Body of pancreas (tissue), 4 donors: ENCODE measurements around the gene MC2R. TPM values are rescaled to one million over a fixed set of nuclear protein-coding genes. Genes with fewer than 3 reads are reported as not detected.

ENCODE experiments used
- ATAC-seq: fragments of 150-250 bp; one replicate; pipeline ENCODE4 v1.9.1; 2016
- DNase-seq, 4 donors: peaks; one replicate each; pipeline ENCODE4 v3.0.0-alpha.2; 2019
- H3K27ac ChIP-seq, 4 donors: fragments of 200-600 bp; sonication (generic); 1 replicate in 3 of 4; 2 replicates in 1 of 4; pipeline versions ENCODE4 v1.5.1 to v1.6.1; 2016 to 2019; ENCODE audit warnings: mild to moderate bottlenecking in 1 of 4, mixed read lengths in 1 of 4, moderate library complexity in 1 of 4
- H3K27me3 ChIP-seq, 2 donors: fragments of 200-600 bp; sonication (generic); one replicate each; pipeline ENCODE4 v1.6.0; 2016; ENCODE audit warnings: mild to moderate bottlenecking in 1 of 2
- H3K36me3 ChIP-seq, 2 donors: fragments of 200-600 bp; sonication (generic); replicated peaks in 1 of 2; 2 replicates each; pipeline ENCODE4 v1.5.1; 2016; ENCODE audit warnings: low read depth in 2 of 2; ENCODE audit not compliant: insufficient read depth in 1 of 2
- H3K4me1 ChIP-seq: fragments of 200-600 bp; sonication (generic); one replicate; pipeline ENCODE4 v1.6.0; 2016
- H3K4me3 ChIP-seq, 2 donors: fragments of 200-600 bp; sonication (generic); 1 replicate in 1 of 2; 2 replicates in 1 of 2; pipeline ENCODE4 v1.5.1; 2016 to 2019
- H3K9me3 ChIP-seq, 3 donors: fragments of 200-600 bp; sonication (generic); 1 replicate in 2 of 3; 2 replicates in 1 of 3; pipeline ENCODE4 v1.5.1; 2016
- CTCF ChIP-seq, 7 experiments: fragments of 450-650 bp in 4 of 7; fragments of 200-600 bp in 3 of 7; sonication (generic) in 3 of 7; IDR thresholded peaks; one replicate each; pipeline ENCODE4 v1.5.1; 2016 to 2019; ENCODE audit warnings: antibody characterized with exemption in 7 of 7
- POLR2A ChIP-seq, 3 donors: fragments of 450-650 bp; IDR thresholded peaks; one replicate each; pipeline ENCODE4 v1.6.1; 2016; ENCODE audit warnings: antibody characterized with exemption in 3 of 3, mild to moderate bottlenecking in 2 of 3
- WGBS, 2 donors: methylation state at CpG; one replicate each; pipeline ENCODE4 v1.1.5; 2017; 5-methylcytosine and 5-hydroxymethylcytosine counted together
- intact Hi-C: fragments of 100-400 bp; cut with DNase I; formaldehyde crosslinking; loops from one replicate; pipeline ENCODE4 v1.15.1; 2023
- total RNA-seq, 2 donors: library from RNA; depleted of rRNA; stranded (reverse); fragments of >200 nt; gene quantifications; one replicate each; pipeline ENCODE4 v1.1.0, GENCODE V29; 2016

The MC2R gene
- total RNA-seq, 2 donors from 2014 or later, result not detected

GRCh38 chr18:13879492-13879891 is 35.8 kb downstream of the MC2R start:
- no peak for ATAC-seq
- 80 to 82% methylated on average over 7 of the region's 7 CpGs for WGBS, 2 donors
- H3K27me3 ChIP-seq, result no peaks in the 10 kb centered on the region
- no peaks in the 10 kb centered on the region for H3K36me3 ChIP-seq
- DNase-seq, result no peak
- no peak overlapping the region for H3K4me3 ChIP-seq
- TF ChIP-seq POLR2A (IDR thresholded peaks at IDR 0.05), result no peak
- TF ChIP-seq CTCF (IDR thresholded peaks at IDR 0.05), result no peak
- intact Hi-C loops, result no loop called here
- H3K9me3 ChIP-seq, result no peaks in the 10 kb centered on the region
- no peaks in the 10 kb centered on the region for H3K4me1 ChIP-seq
- no peak overlapping the region for H3K27ac ChIP-seq

- intact Hi-C loops, result no loop called here
- Histone ChIP-seq H3K4me3 (no peak overlapping the region), H3K36me3 (no peaks in the 10 kb centered on the region), H3K27ac (no peak overlapping the region), H3K27me3 (no peaks in the 10 kb centered on the region), H3K9me3 (no peaks in the 10 kb centered on the region), H3K4me1 (no peaks in the 10 kb centered on the region)
- WGBS, 2 donors, result 69 to 71% methylated on average over 2 of the region's 2 CpGs
- no peak for DNase-seq
- ATAC-seq, result no peak
- no peak for TF ChIP-seq POLR2A (IDR thresholded peaks at IDR 0.05)
- TF ChIP-seq CTCF (IDR thresholded peaks at IDR 0.05), result no peak
These were observed 36.5 kb downstream of the MC2R start for GRCh38 chr18:13878857-13879256.

GRCh38 chr18:13877157-13877556 is 38.2 kb downstream of the MC2R start:
- H3K36me3 ChIP-seq, result no peaks in the 10 kb centered on the region
- no peaks in the 10 kb centered on the region for H3K4me1 ChIP-seq
- no peaks in the 10 kb centered on the region for H3K27me3 ChIP-seq
- H3K9me3 ChIP-seq, result no peaks in the 10 kb centered on the region
- H3K4me3 ChIP-seq, result no peak overlapping the region
- 62 to 71% methylated on average over 4 of the region's 4 CpGs for WGBS, 2 donors
- ATAC-seq (no peak), DNase-seq (no peak)
- TF ChIP-seq CTCF (IDR thresholded peaks at IDR 0.05) (no peak), POLR2A (IDR thresholded peaks at IDR 0.05) (no peak)
- no peak overlapping the region for H3K27ac ChIP-seq
- intact Hi-C loops, result no loop called here

GRCh38 chr18:13874558-13874957 is 40.8 kb downstream of the MC2R start:
- H3K9me3 ChIP-seq, result no peaks in the 10 kb centered on the region
- DNase-seq, result no peak
- H3K36me3 ChIP-seq, result no peaks in the 10 kb centered on the region
- ATAC-seq, result no peak
- H3K4me3 ChIP-seq, result no peak overlapping the region
- no peaks in the 10 kb centered on the region for H3K27me3 ChIP-seq
- intact Hi-C loops, result no loop called here
- no peaks in the 10 kb centered on the region for H3K4me1 ChIP-seq
- TF ChIP-seq POLR2A (IDR thresholded peaks at IDR 0.05), result no peak
- TF ChIP-seq CTCF (IDR thresholded peaks at IDR 0.05), result no peak
- 35 to 48% methylated on average over 4 of the region's 4 CpGs for WGBS, 2 donors
- H3K27ac ChIP-seq, result no peak overlapping the region

GRCh38 chr18:13872932-13873331 is 42.4 kb downstream of the MC2R start:
- no peaks in the 10 kb centered on the region for H3K36me3 ChIP-seq
- TF ChIP-seq POLR2A (IDR thresholded peaks at IDR 0.05) (no peak), CTCF (IDR thresholded peaks at IDR 0.05) (no peak)
- H3K27me3 ChIP-seq, result no peaks in the 10 kb centered on the region
- no peaks in the 10 kb centered on the region for H3K4me1 ChIP-seq
- ATAC-seq (no peak), DNase-seq (no peak)
- no peaks in the 10 kb centered on the region for H3K9me3 ChIP-seq
- intact Hi-C loops, result no loop called here
- 43 to 45% methylated on average over 3 to 5 of the region's 5 CpGs for WGBS, 2 donors
- no peak overlapping the region for H3K27ac ChIP-seq
- H3K4me3 ChIP-seq, result no peak overlapping the region
